Activated CD8-positive, alpha-beta memory T cell treated with anti-CD3 and anti-CD28 coated beads for 36 hours (primary cell): ENCODE measurements around the gene ZNF573. TPM values are rescaled to one million over a fixed set of nuclear protein-coding genes. Genes with fewer than 3 reads are reported as not detected.

Experiments used
- CTCF ChIA-PET: fragments of 350-600 bp; sonication (Branson Sonifier 250); formaldehyde crosslinking; loops from one replicate; lab custom pipeline; 2021; ENCODE audit warnings: antibody characterized with exemption; lab: Charles Lee
- POLR2A ChIA-PET: fragments of 350-600 bp; sonication (Branson Sonifier 250); formaldehyde crosslinking; loops from one replicate; lab custom pipeline; 2021; ENCODE audit warnings: antibody characterized with exemption; lab: Charles Lee
- total RNA-seq, 2 experiments: library from RNA; stranded (reverse); gene quantifications; one replicate each; pipeline ENCODE4 v1.2.3, GENCODE V29; 2021

ZNF573 gene
- total RNA-seq, 2 experiments from 2014 or later: 7.2 to 11.7 TPM

GRCh38 chr19:37706052-37706605 is 73.3 kb downstream of the ZNF573 start:
- POLR2A ChIA-PET: no interaction called here
- CTCF ChIA-PET: no interaction called here

GRCh38 chr19:37699057-37699456 is 80.3 kb downstream of the ZNF573 start:
- POLR2A ChIA-PET: no interaction called here

GRCh38 chr19:37698216-37698615 is 81.2 kb downstream of the ZNF573 start:
- ChIA-PET POLR2A (no interaction called here), CTCF (no interaction called here)

More at GRCh38 chr19:37699057-37699456, 80.3 kb downstream of the ZNF573 start:
- CTCF ChIA-PET: no interaction called here

GRCh38 chr19:37695144-37695899 is 84.1 kb downstream of the ZNF573 start:
- POLR2A ChIA-PET: interaction anchor here (0.7 kb wide), 2 partner anchors 19 to 41 kb away, joined by 3 to 8 read pairs; no protein-coding TSS in a partner anchor
- CTCF ChIA-PET: no interaction called here

GRCh38 chr19:37692956-37693620 is 86.3 kb downstream of the ZNF573 start:
- CTCF ChIA-PET: no interaction called here

GRCh38 chr19:37691881-37692504 is 87.4 kb downstream of the ZNF573 start:
- CTCF ChIA-PET: no interaction called here
- POLR2A ChIA-PET: interaction anchor here (0.5 to 1.4 kb wide), 5 partner anchors 55 to 358 kb away, joined by 3 to 7 read pairs (median 4); partner anchors contain the start of genes ZNF527, ZNF540, ZNF571 and ZNF793

More at GRCh38 chr19:37692956-37693620, 86.3 kb downstream of the ZNF573 start:
- POLR2A ChIA-PET: interaction anchor here (0.6 to 1.4 kb wide), 3 partner anchors 44 to 186 kb away, joined by 4 to 7 read pairs (median 5); partner anchors contain the start of gene ZNF793

Other genes starting within 250 kb of the ZNF573 start
- 1 to 10 TPM; 1.7 to 1.8 TPM for gene ZNF571, start 184.8 kb downstream of the ZNF573 start, total RNA-seq
- gene ZNF540, start 184.7 kb downstream of the ZNF573 start, total RNA-seq: 1 to 10 TPM in 1 of 2 experiments, under 1 TPM in 1; 0.84 to 1.2 TPM
- 1 to 10 TPM; 8.8 to 8.9 TPM for gene ZFP30, start 124.1 kb downstream of the ZNF573 start, total RNA-seq
- 1 to 10 TPM; 6.6 to 9.1 TPM for gene ZNF607, start 59.8 kb downstream of the ZNF573 start, total RNA-seq
- gene WDR87, start 127.0 kb upstream of the ZNF573 start, total RNA-seq: not detected
- gene SIPA1L3, start 127.6 kb upstream of the ZNF573 start, total RNA-seq: 10 to 100 TPM; 14.0 to 15.3 TPM